Astrocyte of the cerebellum (primary cell): Measurements from ENCODE around the gene ATP5MC2.

Experiments
- DNase-seq: peaks from one replicate; pipeline ENCODE4 v3.0.0-alpha.2; 2011; ENCODE audit warnings: low read depth
- H3K4me3 ChIP-seq: 2 replicates; pipeline ENCODE4 v1.5.1; 2011; ENCODE audit warnings: mild to moderate bottlenecking, low read depth, low read length, moderate library complexity
- in situ Hi-C: cut with HindIII; loops from 2 replicates; pipeline ENCODE4 v1.10.0; 2017; ENCODE audit warnings: low sequenced_read_pairs
- TF ChIP-seq, protein P1 (sequence below): IDR thresholded peaks from 2 replicates; pipeline ENCODE4 v1.5.1; 2012; ENCODE audit warnings: low read length, low read depth, moderate library complexity, mild to moderate bottlenecking; ENCODE audit errors: missing control alignments

Gene ATP5MC2

DNA sequence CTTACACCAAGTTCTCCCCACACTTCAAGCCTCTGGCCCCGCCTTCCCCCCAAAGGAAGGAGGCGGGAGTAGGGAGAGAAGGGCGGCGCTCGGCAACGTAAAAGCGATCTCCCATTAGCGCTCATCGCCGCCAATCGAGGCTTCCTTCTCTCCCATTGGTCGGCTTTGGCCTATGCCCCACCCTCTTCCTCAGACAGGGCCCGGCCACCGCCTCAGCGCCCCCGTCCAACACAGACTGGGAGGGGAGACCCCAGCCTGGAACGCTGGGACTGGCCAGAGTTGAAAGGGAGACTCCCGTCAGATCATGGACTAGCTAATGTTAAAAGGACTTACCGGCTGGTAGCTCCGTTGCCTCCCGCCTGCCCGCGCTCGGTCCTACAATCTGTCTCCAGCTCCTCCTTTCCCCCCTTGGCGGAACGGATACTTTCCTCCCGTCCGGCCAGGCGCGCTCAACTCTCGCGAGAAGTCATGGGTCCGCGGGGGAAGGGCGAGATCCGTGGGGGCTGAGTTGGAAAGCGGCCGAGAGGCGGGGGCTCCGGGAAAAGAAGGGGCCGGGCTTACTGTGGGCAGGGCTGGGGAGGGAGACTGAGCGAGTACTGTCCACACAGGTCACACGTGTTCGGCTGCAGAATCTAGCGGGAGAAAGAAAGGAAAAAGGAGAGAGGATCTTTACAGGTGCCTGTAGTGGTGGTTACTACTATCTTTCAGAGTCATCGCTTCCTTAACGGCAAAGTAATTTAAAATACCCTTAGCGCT, 49.8 kb downstream of the ATP5MC2 start, which contains the start of gene ATF7:
TSS of gene ATF7 (minus strand) at position 437 of the 756 bp plus-strand sequence. CDS start 25,382 bp downstream, outside the sequence.
- peak within 1 kb of the TSS; percentile 68 for H3K4me3 ChIP-seq
- DNase-seq: peak; percentile 96
- TF ChIP-seq, protein P1, sequence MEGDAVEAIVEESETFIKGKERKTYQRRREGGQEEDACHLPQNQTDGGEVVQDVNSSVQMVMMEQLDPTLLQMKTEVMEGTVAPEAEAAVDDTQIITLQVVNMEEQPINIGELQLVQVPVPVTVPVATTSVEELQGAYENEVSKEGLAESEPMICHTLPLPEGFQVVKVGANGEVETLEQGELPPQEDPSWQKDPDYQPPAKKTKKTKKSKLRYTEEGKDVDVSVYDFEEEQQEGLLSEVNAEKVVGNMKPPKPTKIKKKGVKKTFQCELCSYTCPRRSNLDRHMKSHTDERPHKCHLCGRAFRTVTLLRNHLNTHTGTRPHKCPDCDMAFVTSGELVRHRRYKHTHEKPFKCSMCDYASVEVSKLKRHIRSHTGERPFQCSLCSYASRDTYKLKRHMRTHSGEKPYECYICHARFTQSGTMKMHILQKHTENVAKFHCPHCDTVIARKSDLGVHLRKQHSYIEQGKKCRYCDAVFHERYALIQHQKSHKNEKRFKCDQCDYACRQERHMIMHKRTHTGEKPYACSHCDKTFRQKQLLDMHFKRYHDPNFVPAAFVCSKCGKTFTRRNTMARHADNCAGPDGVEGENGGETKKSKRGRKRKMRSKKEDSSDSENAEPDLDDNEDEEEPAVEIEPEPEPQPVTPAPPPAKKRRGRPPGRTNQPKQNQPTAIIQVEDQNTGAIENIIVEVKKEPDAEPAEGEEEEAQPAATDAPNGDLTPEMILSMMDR: no peak
- in situ Hi-C loops: no loop called here

DNA sequence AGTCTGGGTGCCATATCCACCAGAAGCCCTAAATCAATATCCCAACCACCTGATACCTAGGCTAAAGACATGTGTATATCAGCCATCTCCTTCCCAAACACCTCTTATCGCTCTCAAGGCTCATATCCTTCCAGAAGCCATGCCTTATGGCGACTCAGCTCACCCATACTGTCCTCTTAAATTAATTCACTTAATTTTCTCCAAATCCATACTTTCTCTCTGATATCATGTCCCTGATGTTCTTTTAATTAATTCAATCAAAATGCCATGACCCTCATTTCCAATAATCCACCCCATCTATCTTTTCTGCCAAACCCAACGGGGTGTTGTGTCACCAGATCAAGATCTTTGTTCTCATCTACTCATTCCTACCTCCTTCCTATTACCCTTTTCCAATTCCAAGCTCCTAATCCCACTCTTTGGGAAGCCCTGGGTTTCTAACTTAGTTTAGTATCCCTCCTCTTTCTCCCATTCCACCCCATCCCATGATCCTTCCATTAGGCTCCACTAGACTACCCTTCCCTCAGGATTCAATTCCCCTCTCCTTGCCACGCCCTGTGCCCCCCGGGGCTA, 50.4 kb downstream of the ATP5MC2 start:
- no peak for DNase-seq
- in situ Hi-C loops: no loop called here

DNA sequence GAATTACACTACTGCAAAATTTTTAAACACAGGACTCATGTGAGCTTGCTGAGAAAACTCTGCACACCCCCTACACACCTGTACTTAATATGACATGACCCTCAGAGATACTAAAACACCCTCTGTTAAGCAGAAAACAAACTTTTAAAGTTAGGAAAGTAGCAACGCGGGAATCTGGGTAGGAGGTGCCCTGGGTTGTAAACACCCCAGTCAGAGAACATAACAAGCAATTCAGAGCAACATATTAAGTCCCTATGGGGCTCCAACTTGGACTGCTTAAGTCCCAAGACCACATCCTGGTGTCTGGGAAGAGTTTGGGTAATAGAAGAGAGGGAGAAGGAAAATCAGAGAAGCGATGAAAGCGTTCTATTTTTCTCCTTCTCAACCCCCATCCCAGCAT, 50.9 kb downstream of the ATP5MC2 start:
- in situ Hi-C loops: no loop called here
- peak overlapping the region; percentile 68 for H3K4me3 ChIP-seq
- no peak for DNase-seq
- TF ChIP-seq, protein P1: no peak

More for the DNA sequence above, 50.4 kb downstream of the ATP5MC2 start:
- H3K4me3 ChIP-seq: peak overlapping the region; percentile 68
- TF ChIP-seq, protein P1: no peak

DNA sequence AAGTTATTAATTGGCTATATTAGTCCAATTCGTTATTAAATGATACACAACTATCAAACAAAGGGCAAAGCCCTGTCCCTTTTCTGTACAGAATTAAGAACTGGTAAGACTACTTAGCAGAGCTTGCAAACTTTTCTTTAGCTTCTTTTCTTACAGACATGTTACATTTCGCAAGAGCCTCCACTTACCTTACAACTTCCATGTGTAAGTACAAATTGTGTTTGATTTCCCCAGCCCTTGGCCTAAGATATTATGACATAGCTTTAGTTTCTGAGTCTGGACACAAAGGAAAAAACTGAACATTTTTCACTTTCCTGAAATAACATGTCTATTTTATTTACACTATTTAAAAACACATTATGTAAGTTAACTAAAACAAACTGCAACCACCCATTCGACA, 51.4 kb downstream of the ATP5MC2 start:
- in situ Hi-C loops: no loop called here
- DNase-seq: no peak
- H3K4me3 ChIP-seq: peak overlapping the region; percentile 68
- TF ChIP-seq, protein P1: no peak

DNA sequence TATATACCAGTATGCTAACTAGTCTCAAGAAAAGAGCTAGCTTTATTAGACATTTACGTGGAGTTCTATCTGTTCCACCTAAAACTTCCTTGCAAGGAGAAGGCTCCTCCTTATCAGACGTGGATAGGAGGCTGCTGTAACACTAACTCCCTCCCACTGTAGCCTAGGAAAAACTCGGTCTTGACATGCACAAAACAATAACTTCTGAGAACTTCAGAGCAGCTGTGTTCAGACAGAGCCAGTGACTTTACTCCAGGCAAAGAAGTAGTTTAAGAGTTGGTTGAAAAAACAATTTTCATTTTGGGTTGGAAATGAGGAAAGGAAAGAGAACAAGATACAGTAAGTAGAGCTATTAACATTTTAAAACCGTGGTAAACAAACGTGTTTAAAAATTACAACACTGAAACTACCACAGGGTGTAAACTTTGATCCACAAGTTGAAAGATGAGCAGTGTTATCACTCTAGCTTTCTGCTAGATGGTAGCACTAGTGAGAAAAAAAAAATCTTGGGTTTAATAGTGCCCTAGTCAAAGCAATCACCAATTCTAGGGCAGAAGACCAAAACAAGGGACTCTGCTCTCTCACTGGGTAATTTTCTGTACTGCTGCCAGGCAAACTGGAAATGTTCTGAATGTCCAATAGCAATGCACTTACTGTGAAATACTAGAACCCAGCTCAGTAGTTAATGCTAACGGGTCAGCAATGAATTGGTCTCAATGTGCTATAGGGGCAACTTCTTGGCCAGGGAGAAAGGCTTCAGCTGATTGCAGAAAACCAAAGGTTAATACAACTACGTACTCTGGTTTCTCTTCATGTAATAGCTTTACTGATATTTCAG, 52.1 kb downstream of the ATP5MC2 start:
- TF ChIP-seq, protein P1: no peak
- in situ Hi-C loops: no loop called here
- DNase-seq: peak; percentile 42
- peak overlapping the region; percentile 68 for H3K4me3 ChIP-seq

DNA sequence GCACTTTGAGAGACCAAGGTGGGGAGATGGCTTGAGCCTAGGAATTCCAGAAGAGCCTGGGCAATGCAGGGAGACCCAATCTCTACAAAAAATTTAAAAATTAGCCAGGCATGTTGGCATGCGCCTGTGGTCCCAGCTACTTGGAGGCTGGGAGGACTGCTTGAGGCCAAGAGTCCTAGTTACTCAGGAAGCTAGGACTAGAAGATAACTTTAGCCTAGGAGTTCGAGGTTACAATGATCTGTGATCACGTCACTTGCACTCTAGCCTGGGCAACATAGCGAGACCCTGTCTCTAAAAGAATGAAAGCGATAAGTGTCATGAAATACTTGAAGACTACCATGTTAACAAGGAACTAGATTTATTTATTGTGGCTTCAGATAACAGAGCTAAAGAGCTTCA, 53.2 kb downstream of the ATP5MC2 start:
- no peak overlapping the region for H3K4me3 ChIP-seq
- in situ Hi-C loops: no loop called here
- DNase-seq: no peak
- TF ChIP-seq, protein P1: no peak
